OCI-LY1 (cell line): ENCODE measurements around the gene TRPC4AP.
"Not testable (repeated sequence)": the region's sequence is repeated elsewhere in the genome, so short reads cannot be mapped to it uniquely, and the experiment has no call there.

Experiments
- CTCF ChIP-seq: fragments of 200-600 bp; sonication (generic), shearing (Covaris generic); IDR thresholded peaks from 2 replicates; pipeline ENCODE4 v1.5.1; 2017; ENCODE audit warnings: mild to moderate bottlenecking, antibody characterized with exemption, low read length, moderate library complexity, mixed read lengths
- EZH2 ChIP-seq: fragments of 200-600 bp; sonication (generic), shearing (Covaris generic); IDR thresholded peaks from 2 replicates; pipeline ENCODE4 v1.8.0; 2017; ENCODE audit warnings: borderline replicate concordance, mixed run types, mild to moderate bottlenecking, antibody characterized with exemption, low read length, moderate library complexity, mixed read lengths

DNA sequence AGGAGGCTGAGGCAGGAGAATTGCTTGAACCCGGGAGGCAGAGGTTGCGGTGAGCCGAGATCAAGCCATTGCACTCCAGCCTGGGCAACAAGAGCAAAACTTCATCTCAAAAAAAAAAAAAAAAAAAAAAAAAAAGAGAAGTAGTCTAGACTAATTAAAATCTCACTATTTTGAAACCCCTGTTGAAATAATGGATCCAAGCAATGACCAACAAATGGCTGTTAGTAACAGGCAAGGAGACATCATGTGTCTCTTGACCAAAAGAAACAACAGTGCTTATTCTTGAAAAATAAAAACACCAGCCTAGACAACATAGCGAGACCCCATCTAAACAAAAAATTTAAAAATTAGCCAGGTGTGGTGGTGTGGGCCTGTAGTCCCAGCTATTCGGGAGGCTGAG, 19.7 kb upstream of the TRPC4AP start:
- TF ChIP-seq CTCF, EZH2: not testable (repeated sequence)
